SH-SY5Y (cell line): ENCODE results near the gene STRN.

Source experiments
- GATA2 ChIP-seq: IDR thresholded peaks from 2 replicates; pipeline ENCODE4 v1.6.1; 2011; ENCODE audit warnings: mild to moderate bottlenecking, low read depth, low read length
- GATA3 ChIP-seq: IDR thresholded peaks from 2 replicates; pipeline ENCODE4 v1.6.1; 2011; ENCODE audit warnings: low read depth, mild to moderate bottlenecking, low read length, moderate library complexity

The STRN gene

DNA sequence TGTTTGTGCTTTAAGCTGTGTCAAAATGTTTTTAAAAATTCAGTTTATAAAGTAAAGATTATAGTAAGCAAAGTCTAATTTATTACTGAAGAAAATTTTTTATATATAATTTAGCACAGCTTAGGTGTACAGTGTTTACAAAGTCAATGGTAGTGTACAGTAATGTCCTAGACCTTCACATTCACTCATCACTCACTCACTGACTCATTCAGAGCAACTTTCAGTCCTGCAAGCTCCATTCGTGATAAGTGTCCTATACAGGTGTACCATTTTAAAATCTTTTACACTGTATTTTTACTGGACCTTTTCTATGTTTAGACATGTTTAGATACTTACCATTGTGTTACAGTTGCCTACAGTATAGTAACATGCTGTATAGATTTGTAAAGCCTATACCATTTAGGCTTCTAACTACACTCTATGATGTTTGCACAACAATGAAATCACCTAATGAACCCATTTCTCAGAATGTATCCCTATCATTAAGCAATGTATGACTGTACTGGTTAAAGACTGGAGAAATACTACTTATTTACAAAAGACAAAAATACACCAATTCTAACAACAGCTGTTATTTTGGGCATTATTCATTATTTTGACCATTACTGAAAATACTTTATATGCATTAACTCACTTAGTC, 95.1 kb downstream of the STRN start:
- TF ChIP-seq GATA3: no peak
- TF ChIP-seq GATA2: no peak

GRCh38 chr2:36869606-36870005, 96.7 kb downstream of the STRN start:
- TF ChIP-seq GATA3 (no peak), GATA2 (no peak)

GRCh38 chr2:36861896-36862295, 104.4 kb downstream of the STRN start:
- TF ChIP-seq GATA3 (no peak), GATA2 (no peak)

- TF ChIP-seq GATA3 (no peak), GATA2 (no peak)
Observed at GRCh38 chr2:36859366-36859792, 107.0 kb downstream of the STRN start.

GRCh38 chr2:36858551-36859365, 107.6 kb downstream of the STRN start:
- no peak for TF ChIP-seq GATA3
- TF ChIP-seq GATA2: no peak

- TF ChIP-seq GATA3 (no peak), GATA2 (no peak)
Observed at GRCh38 chr2:36857713-36858112, 108.6 kb downstream of the STRN start.

- TF ChIP-seq GATA2 (no peak), GATA3 (no peak)
Observed at GRCh38 chr2:36855429-36855828, 110.9 kb downstream of the STRN start.

DNA sequence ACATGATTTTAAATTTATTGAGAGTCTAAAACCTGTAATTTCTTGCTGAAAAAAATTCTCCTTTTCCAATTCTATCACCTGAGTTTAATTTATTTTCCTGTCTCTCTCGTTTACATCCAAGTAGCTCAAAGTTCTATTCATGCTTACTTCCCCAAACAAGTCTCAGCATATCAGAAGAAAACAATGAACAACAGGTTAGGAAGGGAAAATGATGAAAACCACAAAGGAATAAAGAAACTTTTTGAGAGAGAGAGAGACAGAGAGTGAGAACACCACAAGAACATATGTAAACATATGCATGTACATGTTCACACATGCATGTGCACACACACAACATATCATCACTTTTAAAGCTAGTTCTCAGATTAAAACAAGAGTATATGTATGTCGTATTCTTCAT, 112.1 kb downstream of the STRN start:
- TF ChIP-seq GATA3 (no peak), GATA2 (no peak)

DNA sequence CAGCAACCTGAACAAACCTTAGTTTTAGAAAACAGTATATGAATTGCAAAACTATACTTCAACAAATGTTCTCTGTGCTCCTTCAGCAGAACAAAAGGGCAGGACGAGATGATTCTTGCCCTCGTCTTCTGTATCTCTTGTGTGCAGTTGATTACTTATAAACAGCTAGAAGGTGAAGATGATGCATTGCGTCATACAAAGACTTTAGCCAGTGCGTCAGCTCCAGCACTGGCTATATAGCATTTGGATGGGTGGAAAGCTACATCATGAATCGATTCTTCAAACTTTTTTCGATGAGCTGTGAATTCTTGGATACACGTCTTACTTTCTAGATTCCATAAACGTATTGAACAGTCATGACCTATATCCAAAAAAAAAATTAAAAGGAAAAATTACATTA, 117.1 kb downstream of the STRN start:
- TF ChIP-seq GATA3 (no peak), GATA2 (no peak)

DNA sequence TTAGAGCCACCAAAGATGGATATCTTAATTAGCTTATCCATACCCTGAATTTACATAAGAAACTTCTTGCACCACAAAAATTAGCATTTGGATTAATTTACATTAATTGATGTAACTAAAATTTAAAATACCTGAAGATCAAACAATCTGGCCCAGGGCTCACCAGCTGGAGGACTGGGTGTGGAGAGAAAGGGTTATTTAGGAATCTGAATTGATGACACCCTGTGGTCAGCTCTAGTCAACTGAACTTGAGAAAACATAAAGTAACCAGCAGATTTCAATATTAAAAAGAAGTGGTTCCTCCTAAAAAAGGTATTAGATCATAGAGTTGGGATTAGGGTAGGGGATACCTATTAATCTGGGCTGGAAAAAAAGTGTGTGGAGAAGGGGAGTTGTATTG, 122.5 kb downstream of the STRN start:
- TF ChIP-seq GATA3 (no peak), GATA2 (no peak)

GRCh38 chr2:36839976-36840617, 126.2 kb downstream of the STRN start:
- TF ChIP-seq GATA3 (no peak), GATA2 (no peak)

- no peak for TF ChIP-seq GATA2
- TF ChIP-seq GATA3: no peak
Observed at GRCh38 chr2:36834731-36835524, 131.4 kb downstream of the STRN start.

GRCh38 chr2:36834203-36834602, 132.1 kb downstream of the STRN start:
- no peak for TF ChIP-seq GATA3
- no peak for TF ChIP-seq GATA2

DNA sequence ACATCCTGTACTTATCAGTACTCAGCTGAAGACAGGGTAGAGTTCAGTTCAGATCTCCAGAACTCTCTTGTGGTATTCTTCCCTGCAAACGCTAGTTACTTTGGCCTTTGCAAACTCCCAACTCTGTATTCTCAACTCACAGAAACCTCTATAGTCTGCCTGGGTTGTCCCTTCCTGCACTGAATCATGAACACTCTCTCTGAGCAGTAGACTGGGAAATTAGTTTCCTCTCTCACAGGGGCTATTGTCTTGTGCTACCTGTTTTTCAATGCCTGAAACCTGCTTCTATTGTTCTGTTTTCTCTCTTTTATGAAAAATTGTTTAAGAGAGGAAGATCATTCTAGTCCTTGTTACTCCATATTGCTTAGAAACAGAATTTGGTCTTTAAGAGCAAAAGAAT, 135.2 kb downstream of the STRN start:
- TF ChIP-seq GATA3 (no peak), GATA2 (no peak)

DNA sequence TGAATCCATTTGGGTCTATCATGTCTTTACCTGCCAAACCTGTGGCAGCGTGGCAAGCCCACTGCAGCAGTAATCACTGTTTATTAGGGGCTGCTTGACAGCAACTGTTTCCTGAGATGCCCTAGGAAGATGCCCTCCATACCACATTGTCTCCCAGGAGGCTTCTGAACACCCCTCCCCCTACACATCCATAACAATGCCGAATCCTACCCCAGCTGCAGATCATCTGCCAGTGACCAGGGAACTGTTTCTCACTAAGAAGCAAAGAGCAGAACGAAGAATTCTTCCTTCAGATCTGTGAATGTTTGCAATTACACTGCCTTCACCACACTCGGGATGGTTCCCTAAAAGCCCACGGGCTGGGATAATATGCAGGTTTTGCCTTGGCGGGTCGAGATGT, 142.1 kb downstream of the STRN start:
- no peak for TF ChIP-seq GATA3
- TF ChIP-seq GATA2: no peak
